Measurements from ENCODE around the gene NXPH3. TPM values are rescaled to one million over a fixed set of nuclear protein-coding genes. Genes with fewer than 3 reads are reported as not detected.

Gene NXPH3
- total and polyA plus RNA-seq, 2 of the 13 experiments (the other 11 are each of a cell fraction or from before 2014, with no cell fraction given) = 0.04 to 0.58 TPM

GRCh38 chr17:49624896-49625295 lies 49.2 kb downstream of the NXPH3 start:
- POLR2A ChIA-PET = no interaction called here
- Histone ChIP-seq H4K20me1 (ENCODE audit: insufficient read depth, low read length) (peaks cover 3% of the 10 kb centered on the region; the same call in 1 of the 2 replicates), H3K27me3 (ENCODE audit: control insufficient read depth in 1 of 2, insufficient read depth in 2 of 2, low read length in 2 of 2) (no peaks in the 10 kb centered on the region), H3K9ac (ENCODE audit: insufficient read depth, low read depth, low read length) (no peak overlapping the region), H3K4me3 (replicated peaks in 1 of 3; ENCODE audit: insufficient read depth in 1 of 3, low read depth in 2 of 3, low read length in 3 of 3) (no peak overlapping the region), H3K4me1 (ENCODE audit: insufficient read depth, low read length) (peaks cover 6% of the 10 kb centered on the region), H3K36me3 (replicated peaks in 1 of 2; ENCODE audit: control insufficient read depth in 1 of 2, insufficient read depth in 2 of 2, low read length in 2 of 2) (peaks cover 6 to 24% of the 10 kb centered on the region in 2 experiments; a peak in 4 of 5 replicates), H3K4me2 (ENCODE audit: low read depth, low read length) (no peak overlapping the region), H3K79me2 (ENCODE audit: insufficient read depth, low read length) (peaks cover 18% of the 10 kb centered on the region), H3K9me3 (ENCODE audit: low read length) (no peaks in the 10 kb centered on the region), H3K27ac (ENCODE audit: extremely low read length, insufficient read depth, low read length) (no peak overlapping the region), H2AFZ (ENCODE audit: low read length) (no peak overlapping the region)
- CTCF ChIA-PET (ENCODE audit: low intra/inter-chr PET ratio, low total read pairs) = no interaction called here
- in situ Hi-C loops (cut with HindIII; ENCODE audit: extremely low pct_ligation_motif_present, low pct_unique_long_range_greater_than_20kb) (no loop called here), intact Hi-C loops (cut with micrococcal nuclease; ENCODE audit: unreplicated experiment) (no loop called here)
- FAIRE-seq = no peak
- DNase-seq (ENCODE audit: low spot score) = no peak
- over 99% methylated on average over 3 of the region's 3 CpGs for WGBS (ENCODE audit: low lambda C conversion rate)
- BruUV-seq (replicated peaks) = no TSS peak
- TF ChIP-seq SIX4 (CRISPR knock-in tag; IDR thresholded peaks at IDR 0.05) = no peak
- no peak for TF ChIP-seq ZNF564 (CRISPR knock-in tag; IDR thresholded peaks at IDR 0.05)
- TF ChIP-seq TEF (CRISPR knock-in tag; IDR thresholded peaks at IDR 0.05) = no peak
- no peak for TF ChIP-seq MXI1 (IDR thresholded peaks at IDR 0.05; ENCODE audit: borderline replicate concordance, low read depth, low read length)
- TF ChIP-seq SMAD3 (CRISPR knock-in tag; IDR thresholded peaks at IDR 0.05) = no peak
- no peak for TF ChIP-seq ARID5B (CRISPR knock-in tag; IDR thresholded peaks at IDR 0.05)
- ATAC-seq = no peak

All from HepG2 (cell line).